ENCODE data around the gene FAM228B.
"Not testable (repeated sequence)": the region's sequence is repeated elsewhere in the genome, so short reads cannot be mapped to it uniquely, and the experiment has no call there.

FAM228B gene

DNA sequence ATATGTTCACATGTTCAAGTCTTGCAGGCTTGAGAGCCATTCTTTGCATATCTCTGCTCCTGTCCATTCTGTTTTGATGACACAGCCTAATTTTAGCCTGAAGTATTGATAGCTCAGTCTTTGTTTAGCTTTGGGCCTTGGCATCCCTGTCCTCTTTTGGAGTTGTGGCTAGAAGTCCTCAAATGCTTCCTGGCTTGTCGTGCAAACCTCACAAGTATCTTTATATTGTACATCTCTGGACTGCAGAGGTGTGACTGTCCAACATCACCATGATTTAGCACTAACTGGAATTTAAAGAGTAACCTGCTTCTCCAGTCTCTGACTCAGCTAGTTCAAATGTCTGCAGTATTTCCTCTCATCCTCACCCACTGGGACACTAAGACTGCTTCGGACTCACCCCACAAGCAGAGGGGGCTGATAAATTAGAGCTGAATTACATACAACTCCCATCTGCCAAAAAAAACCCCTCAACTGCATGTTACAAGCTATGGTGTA is 11.8 kb upstream of the FAM228B start:
- DNase-seq = no peak
- peaks cover 26% of the 10 kb centered on the region for H3K9me3 Mint-ChIP-seq
- no peak for ATAC-seq
- no peaks in the 10 kb centered on the region for H3K36me3 Mint-ChIP-seq (ENCODE audit: low read depth)
- no peaks in the 10 kb centered on the region for H3K27me3 Mint-ChIP-seq
- no peaks in the 10 kb centered on the region for H3K4me1 Mint-ChIP-seq
- no peak overlapping the region for H3K27ac Mint-ChIP-seq
- no peak overlapping the region for H3K4me3 Mint-ChIP-seq

DNA sequence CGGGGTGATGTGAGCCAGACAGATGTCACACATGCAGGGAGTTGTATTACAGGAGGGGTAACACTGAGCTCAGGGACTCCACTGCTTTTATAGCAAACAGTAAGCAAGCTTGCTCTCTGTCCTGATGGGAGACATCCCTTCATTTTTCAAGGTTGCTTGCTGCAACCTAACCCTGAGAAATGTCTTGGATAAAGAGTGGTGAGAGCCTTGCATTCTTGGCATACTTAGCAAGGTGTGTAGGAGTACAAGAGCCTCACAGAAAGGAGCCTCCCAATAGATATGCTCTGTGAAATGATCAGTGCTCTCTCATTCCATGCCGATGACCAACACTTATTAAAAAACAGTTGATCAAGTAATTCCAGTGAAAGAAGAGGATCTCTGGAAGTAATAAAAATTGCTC is 8.2 kb upstream of the FAM228B start:
- Mint-ChIP-seq H3K4me3 (no peak overlapping the region), H3K9me3 (no peaks in the 10 kb centered on the region), H3K27me3 (no peaks in the 10 kb centered on the region), H3K27ac (no peak overlapping the region), H3K4me1 (no peaks in the 10 kb centered on the region), H3K36me3 (ENCODE audit: low read depth) (no peaks in the 10 kb centered on the region)
- ATAC-seq (no peak), DNase-seq (no peak)

GRCh38 chr2:24117902-24118301 is 5.4 kb upstream of the FAM228B start:
- ATAC-seq (no peak), DNase-seq (no peak)
- Mint-ChIP-seq H3K4me3 (no peak overlapping the region), H3K27ac (no peak overlapping the region), H3K27me3 (no peaks in the 10 kb centered on the region), H3K36me3 (ENCODE audit: low read depth) (no peaks in the 10 kb centered on the region), H3K9me3 (no peaks in the 10 kb centered on the region), H3K4me1 (peaks cover 6% of the 10 kb centered on the region)

DNA sequence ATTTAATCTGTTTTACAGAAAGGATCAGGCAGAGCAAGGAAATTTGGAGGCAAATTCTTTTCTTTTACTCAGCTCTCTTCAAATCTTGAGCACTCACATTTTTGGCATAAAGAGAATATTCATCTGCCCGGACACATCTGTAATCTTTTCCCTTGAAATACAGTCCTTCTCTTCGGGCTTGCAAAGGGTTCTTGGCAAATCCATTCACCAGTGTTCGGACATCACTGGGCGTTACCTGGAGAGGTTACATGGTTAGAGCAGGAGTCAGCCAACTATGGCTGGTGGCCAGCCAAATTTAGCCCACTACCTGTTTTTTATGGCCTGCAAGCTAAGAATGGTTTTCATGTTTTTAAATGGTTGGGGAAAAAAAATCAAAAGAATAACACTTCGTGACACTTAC is 2.2 kb upstream of the FAM228B start:
- DNase-seq (no peak), ATAC-seq (no peak)
- Mint-ChIP-seq H3K36me3 (ENCODE audit: low read depth) (no peaks in the 10 kb centered on the region), H3K27ac (no peak overlapping the region), H3K4me3 (no peak overlapping the region), H3K4me1 (peaks cover 15% of the 10 kb centered on the region), H3K27me3 (no peaks in the 10 kb centered on the region), H3K9me3 (no peaks in the 10 kb centered on the region)

- DNase-seq (no peak), ATAC-seq (no peak)
- Mint-ChIP-seq H3K27me3 (no peaks in the 10 kb centered on the region), H3K27ac (no peak overlapping the region), H3K4me1 (peaks cover 15% of the 10 kb centered on the region), H3K4me3 (no peak overlapping the region), H3K9me3 (no peaks in the 10 kb centered on the region), H3K36me3 (ENCODE audit: low read depth) (no peaks in the 10 kb centered on the region)
These were observed 1.8 kb upstream of the FAM228B start for GRCh38 chr2:24121469-24121868.

DNA sequence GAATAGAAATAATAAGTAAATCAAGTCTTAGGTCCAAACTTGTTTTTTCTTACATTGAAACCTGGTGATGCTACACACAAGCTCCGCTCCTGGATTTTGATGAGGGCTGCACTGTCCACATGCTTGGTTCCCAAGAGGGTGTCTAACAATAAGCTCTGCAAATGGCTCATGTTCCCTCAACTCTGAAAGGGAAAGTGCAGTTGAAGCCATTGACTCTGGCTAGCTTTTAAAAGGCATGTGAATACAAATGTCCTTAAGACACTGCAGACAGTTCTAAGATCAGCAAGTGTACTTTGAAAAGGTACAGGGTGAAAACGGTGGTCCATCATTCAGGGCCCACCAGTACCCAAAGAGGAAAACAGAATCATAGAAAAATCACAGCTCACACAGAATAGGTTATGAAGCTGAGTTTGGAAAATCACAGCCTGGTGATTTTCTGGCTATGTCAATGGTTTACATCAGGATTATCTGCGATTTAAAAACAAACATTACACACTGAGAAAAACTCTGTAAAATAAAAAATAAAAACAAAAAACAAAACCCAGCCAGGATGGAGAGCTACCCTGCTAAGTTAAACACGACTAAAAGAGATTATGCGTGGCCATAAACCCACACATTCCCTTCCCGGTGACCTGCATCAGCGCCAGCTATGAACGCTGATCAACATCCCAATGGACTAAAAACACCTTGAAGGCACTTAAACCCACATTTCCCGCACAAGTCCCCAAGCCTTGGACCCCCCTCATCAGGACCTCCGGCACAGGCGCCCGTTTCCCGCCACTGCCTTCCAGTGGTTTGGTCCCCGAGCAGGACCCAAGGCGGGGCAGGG is 689 bp upstream of the FAM228B start:
- ATAC-seq (no peak), DNase-seq (no peak)
- Mint-ChIP-seq H3K4me1 (peaks cover 15% of the 10 kb centered on the region), H3K27me3 (no peaks in the 10 kb centered on the region), H3K27ac (peak overlapping the region; percentile 82), H3K36me3 (ENCODE audit: low read depth) (no peaks in the 10 kb centered on the region), H3K4me3 (peak overlapping the region; percentile 77), H3K9me3 (no peaks in the 10 kb centered on the region)

DNA sequence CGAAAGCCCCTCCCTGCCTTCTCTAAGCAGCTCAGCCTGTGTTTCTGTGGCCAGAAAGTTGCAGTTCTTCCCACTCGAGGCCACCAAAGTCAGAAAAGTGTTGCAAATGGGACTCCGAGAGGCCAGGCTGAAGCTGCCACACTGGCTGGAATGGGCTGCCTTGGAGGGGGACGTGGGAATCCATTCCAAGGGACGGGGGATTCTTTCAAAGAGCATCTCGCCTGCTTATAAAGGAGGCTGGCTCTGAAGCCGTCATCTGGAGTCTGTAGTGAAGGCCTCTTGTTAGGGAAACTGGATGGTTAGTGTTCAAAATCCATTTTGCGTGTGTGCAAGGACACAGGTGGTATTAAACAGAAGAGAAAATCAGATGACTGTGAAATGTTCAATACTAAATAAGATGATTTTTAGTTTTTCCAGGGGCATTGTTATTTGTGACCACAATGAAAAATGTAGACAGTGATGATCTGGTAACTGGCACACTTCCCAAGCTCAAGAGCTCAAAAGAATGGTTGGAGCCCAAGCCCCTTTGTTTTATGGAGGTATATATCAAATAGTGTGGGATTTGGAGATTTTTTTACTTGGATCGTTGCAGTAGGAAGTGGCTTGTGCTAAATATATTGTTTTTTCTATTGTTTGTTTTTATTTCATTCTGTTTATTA is 782 bp downstream of the FAM228B start:
- ATAC-seq (no peak), DNase-seq (no peak)
- no peaks in the 10 kb centered on the region for H3K9me3 Mint-ChIP-seq
- peaks cover 15% of the 10 kb centered on the region for H3K4me1 Mint-ChIP-seq
- H3K27ac Mint-ChIP-seq = peak overlapping the region; percentile 73
- peak overlapping the region; percentile 79 for H3K4me3 Mint-ChIP-seq
- H3K27me3 Mint-ChIP-seq = no peaks in the 10 kb centered on the region
- H3K36me3 Mint-ChIP-seq (ENCODE audit: low read depth) = no peaks in the 10 kb centered on the region

DNA sequence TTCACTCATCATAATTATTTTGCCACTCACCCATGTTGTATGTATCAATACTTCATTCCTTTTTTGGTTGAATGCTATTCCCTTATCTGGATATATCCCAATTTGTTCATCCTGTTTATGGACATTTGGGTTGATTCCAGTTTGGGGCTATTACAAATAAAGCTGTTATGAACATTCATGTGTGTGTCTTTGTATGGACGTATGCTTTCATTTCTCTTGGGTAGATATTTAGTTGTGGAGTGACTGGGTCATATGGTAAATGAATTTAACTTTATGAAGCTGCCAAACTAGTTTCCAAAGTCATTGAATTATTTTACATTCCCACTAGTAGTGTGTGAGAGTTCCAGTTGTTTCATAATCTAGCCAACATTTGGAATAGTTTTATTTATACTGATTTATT is 2.7 kb downstream of the FAM228B start:
- Mint-ChIP-seq H3K9me3 (no peaks in the 10 kb centered on the region), H3K36me3 (ENCODE audit: low read depth) (no peaks in the 10 kb centered on the region), H3K27ac (no peak overlapping the region), H3K27me3 (no peaks in the 10 kb centered on the region), H3K4me1 (peaks cover 15% of the 10 kb centered on the region), H3K4me3 (no peak overlapping the region)
- DNase-seq (no peak), ATAC-seq (no peak)

DNA sequence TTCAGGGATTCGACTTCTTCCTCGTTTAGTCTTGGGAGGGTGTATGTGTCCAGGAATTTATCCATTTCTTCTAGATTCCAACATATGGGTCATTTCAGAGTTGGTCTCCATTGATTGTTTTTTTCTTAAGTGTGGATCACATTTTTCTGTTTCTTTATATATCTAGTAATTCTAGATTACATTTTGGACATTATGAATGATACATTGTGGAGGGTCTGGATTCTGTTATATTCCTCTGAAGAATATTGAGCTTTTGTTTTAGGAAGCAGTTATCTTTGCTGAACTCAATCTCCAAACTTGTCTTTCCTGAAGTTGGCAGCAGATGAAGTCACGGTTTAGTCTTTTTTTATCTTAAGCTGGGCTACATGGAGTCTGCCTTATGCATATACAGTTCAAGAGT is 9.3 kb downstream of the FAM228B start:
- H3K27me3 Mint-ChIP-seq = no peaks in the 10 kb centered on the region
- H3K4me1 Mint-ChIP-seq = no peaks in the 10 kb centered on the region
- DNase-seq = no peak
- peaks cover 15% of the 10 kb centered on the region for H3K9me3 Mint-ChIP-seq
- ATAC-seq = no peak
- no peaks in the 10 kb centered on the region for H3K36me3 Mint-ChIP-seq (ENCODE audit: low read depth)
- H3K27ac Mint-ChIP-seq = no peak overlapping the region
- H3K4me3 Mint-ChIP-seq = no peak overlapping the region

- H3K27me3 Mint-ChIP-seq; H3K4me1 Mint-ChIP-seq; H3K36me3 Mint-ChIP-seq (ENCODE audit: low read depth); H3K27ac Mint-ChIP-seq; ATAC-seq; DNase-seq; H3K9me3 Mint-ChIP-seq; H3K4me3 Mint-ChIP-seq: not testable (repeated sequence)
These were observed 17.0 kb downstream of the FAM228B start for GRCh38 chr2:24140305-24140704.

- no peak for DNase-seq
- Mint-ChIP-seq H3K9me3 (peaks cover 23% of the 10 kb centered on the region), H3K27ac (no peak overlapping the region), H3K4me3 (no peak overlapping the region), H3K27me3 (no peaks in the 10 kb centered on the region), H3K4me1 (no peaks in the 10 kb centered on the region), H3K36me3 (ENCODE audit: low read depth) (peaks cover 15% of the 10 kb centered on the region)
- ATAC-seq = no peak
These were observed 24.1 kb downstream of the FAM228B start for GRCh38 chr2:24147364-24147763.

DNA sequence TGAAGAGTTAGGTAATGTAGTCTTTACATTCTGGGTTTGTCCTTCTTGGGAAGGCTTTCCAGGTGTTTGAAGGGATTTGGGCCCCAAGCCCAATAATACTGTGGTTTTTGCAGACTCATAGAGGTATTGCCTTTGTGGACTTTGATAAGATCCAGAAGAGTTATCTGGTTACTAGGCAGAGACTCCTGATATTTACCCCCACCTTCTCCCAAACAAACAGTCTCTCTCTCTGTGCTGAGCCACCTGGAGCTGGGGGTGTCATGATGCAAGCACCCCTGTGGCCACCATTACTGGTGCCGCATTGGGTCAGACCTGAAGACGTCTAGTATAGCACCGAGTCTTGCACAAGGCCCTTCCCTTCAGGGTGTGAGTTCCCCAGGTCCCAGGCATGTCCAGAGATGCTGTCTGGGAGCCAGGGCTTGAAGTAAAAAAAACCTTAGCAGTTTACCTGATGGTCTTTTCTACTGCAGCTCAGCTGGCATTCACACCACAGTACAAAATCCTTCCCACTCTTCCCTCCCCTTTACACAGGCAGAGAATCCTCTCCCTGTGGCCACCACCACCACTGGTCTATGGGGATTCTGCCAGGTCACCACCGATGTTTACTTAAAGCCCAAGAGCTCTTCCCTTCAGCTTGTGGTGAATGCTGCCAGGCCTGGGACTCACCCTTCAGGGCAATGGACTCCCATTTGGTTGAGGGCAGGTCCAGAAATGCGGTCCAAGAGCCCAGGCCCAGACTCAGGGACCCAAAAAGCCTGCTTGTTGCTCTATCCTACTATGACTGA is 29.3 kb downstream of the FAM228B start:
- DNase-seq (no peak), ATAC-seq (no peak)
- no peak overlapping the region for H3K4me3 Mint-ChIP-seq
- H3K27me3 Mint-ChIP-seq = no peaks in the 10 kb centered on the region
- peaks cover 14% of the 10 kb centered on the region for H3K9me3 Mint-ChIP-seq
- no peaks in the 10 kb centered on the region for H3K4me1 Mint-ChIP-seq
- H3K27ac Mint-ChIP-seq = no peak overlapping the region
- peaks cover 8% of the 10 kb centered on the region for H3K36me3 Mint-ChIP-seq (ENCODE audit: low read depth)

DNA sequence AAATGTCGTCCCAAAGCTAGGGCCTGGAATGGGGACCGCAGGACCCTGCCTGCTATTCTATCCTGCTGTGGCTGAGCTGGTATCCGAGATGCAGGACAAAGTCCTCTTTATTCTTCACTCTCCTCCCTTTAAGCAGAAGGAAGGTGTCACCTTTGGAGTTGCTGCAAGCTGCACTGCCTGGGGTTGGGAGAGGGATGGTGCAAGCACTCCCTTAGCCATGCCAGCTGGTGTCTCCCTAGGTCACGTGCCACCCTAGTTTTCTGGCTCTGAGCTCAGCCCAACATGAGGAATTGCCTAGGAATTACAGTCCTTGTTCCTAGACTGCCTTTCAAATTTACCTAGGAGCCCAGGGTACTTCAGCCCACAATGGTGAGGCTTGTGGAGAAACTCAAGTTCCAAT is 30.2 kb downstream of the FAM228B start:
- H3K4me1 Mint-ChIP-seq = no peaks in the 10 kb centered on the region
- peaks cover 7% of the 10 kb centered on the region for H3K9me3 Mint-ChIP-seq
- ATAC-seq (no peak), DNase-seq (no peak)
- no peaks in the 10 kb centered on the region for H3K27me3 Mint-ChIP-seq
- no peak overlapping the region for H3K27ac Mint-ChIP-seq
- no peak overlapping the region for H3K4me3 Mint-ChIP-seq
- H3K36me3 Mint-ChIP-seq (ENCODE audit: low read depth) = peaks cover 8% of the 10 kb centered on the region

DNA sequence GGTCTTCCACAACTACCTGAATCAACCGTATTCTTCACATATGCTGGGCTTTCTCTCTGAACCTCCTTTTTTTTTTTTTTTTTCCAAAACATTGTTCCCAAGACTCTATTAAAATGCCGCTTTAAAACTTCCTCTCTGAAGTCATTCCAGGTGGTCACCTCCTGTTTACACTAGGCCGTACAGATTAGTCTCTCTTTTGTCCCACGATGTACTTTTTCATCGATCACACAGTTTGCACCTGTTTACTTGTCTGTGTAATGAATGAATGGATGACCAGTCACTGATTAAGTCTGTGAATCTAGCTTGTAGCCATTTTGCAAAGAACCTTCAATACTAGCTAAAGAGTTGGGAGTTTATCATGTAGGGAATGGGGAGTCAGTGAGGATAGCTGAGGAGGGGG is 34.9 kb downstream of the FAM228B start:
- no peak overlapping the region for H3K27ac Mint-ChIP-seq
- H3K27me3 Mint-ChIP-seq = no peaks in the 10 kb centered on the region
- no peak for ATAC-seq
- no peak for DNase-seq
- H3K4me3 Mint-ChIP-seq = no peak overlapping the region
- no peaks in the 10 kb centered on the region for H3K4me1 Mint-ChIP-seq
- no peaks in the 10 kb centered on the region for H3K9me3 Mint-ChIP-seq
- H3K36me3 Mint-ChIP-seq (ENCODE audit: low read depth) = peaks cover 7% of the 10 kb centered on the region

GRCh38 chr2:24159708-24160107 is 36.4 kb downstream of the FAM228B start:
- Mint-ChIP-seq H3K36me3 (ENCODE audit: low read depth) (peaks cover 7% of the 10 kb centered on the region), H3K4me1 (no peaks in the 10 kb centered on the region), H3K27me3 (no peaks in the 10 kb centered on the region), H3K27ac (no peak overlapping the region), H3K4me3 (no peak overlapping the region), H3K9me3 (no peaks in the 10 kb centered on the region)
- ATAC-seq (no peak), DNase-seq (no peak)

Measured in activated naive CD8-positive, alpha-beta T cell treated with anti-CD3 and anti-CD28 coated beads, Interleukin-2, amount 50 U/mL, for 24 hours (primary cell).